ENCODE data around the gene ENDOV. TPM values are rescaled to one million over a fixed set of nuclear protein-coding genes. Genes with fewer than 3 reads are reported as not detected.

Gene ENDOV
- total RNA-seq, 1 experiment from 2014 or later: 14.1 TPM

- H3K27ac ChIP-seq (ENCODE audit: low read depth, low read length, poor library complexity, severe bottlenecking): no peak overlapping the region
- H3K4me3 ChIP-seq (ENCODE audit: low read depth, low read length, poor library complexity, severe bottlenecking): no peak overlapping the region
- H3K9me3 ChIP-seq (ENCODE audit: low read depth, low read length, poor library complexity, severe bottlenecking): no peaks in the 10 kb centered on the region
- H3K36me3 ChIP-seq (ENCODE audit: insufficient read depth, low read length, poor library complexity, severe bottlenecking): no peaks in the 10 kb centered on the region
- peaks cover 6% of the 10 kb centered on the region for H3K4me1 ChIP-seq (ENCODE audit: insufficient read depth, low read length, poor library complexity, severe bottlenecking)
- TF ChIP-seq CTCF (conservative IDR thresholded peaks at IDR 0.05; ENCODE audit: low read depth, low read length): no peak
- no peak for TF ChIP-seq EZH2 (IDR thresholded peaks at IDR 0.05; ENCODE audit: borderline replicate concordance, low read depth, low read length, poor library complexity, severe bottlenecking)
- intact Hi-C loops (cut with micrococcal nuclease; ENCODE audit: unreplicated experiment): no loop called here
- BruUV-seq (replicated peaks): no TSS peak
- ChIA-PET CTCF (no interaction called here), POLR2A (ENCODE audit: low non-redundant PET) (no interaction called here)
- H3K27me3 ChIP-seq (replicated peaks; ENCODE audit: insufficient read depth, low read depth, low read length, poor library complexity): peaks cover 7% of the 10 kb centered on the region
- DNase-seq (ENCODE audit: low spot score): no peak
Measured at GRCh38 chr17:80445007-80445725, 30.2 kb downstream of the ENDOV start.

- Histone ChIP-seq H3K4me1 (ENCODE audit: insufficient read depth, low read length, poor library complexity, severe bottlenecking) (peaks cover 6% of the 10 kb centered on the region), H3K36me3 (ENCODE audit: insufficient read depth, low read length, poor library complexity, severe bottlenecking) (no peaks in the 10 kb centered on the region), H3K27me3 (replicated peaks; ENCODE audit: insufficient read depth, low read depth, low read length, poor library complexity) (peaks cover 7% of the 10 kb centered on the region), H3K9me3 (ENCODE audit: low read depth, low read length, poor library complexity, severe bottlenecking) (no peaks in the 10 kb centered on the region), H3K27ac (ENCODE audit: low read depth, low read length, poor library complexity, severe bottlenecking) (no peak overlapping the region), H3K4me3 (ENCODE audit: low read depth, low read length, poor library complexity, severe bottlenecking) (no peak overlapping the region)
- intact Hi-C loops (cut with micrococcal nuclease; ENCODE audit: unreplicated experiment): no loop called here
- no peak for TF ChIP-seq CTCF (conservative IDR thresholded peaks at IDR 0.05; ENCODE audit: low read depth, low read length)
- no peak for TF ChIP-seq EZH2 (IDR thresholded peaks at IDR 0.05; ENCODE audit: borderline replicate concordance, low read depth, low read length, poor library complexity, severe bottlenecking)
- DNase-seq (ENCODE audit: low spot score): no peak
- ChIA-PET CTCF (no interaction called here), POLR2A (ENCODE audit: low non-redundant PET) (no interaction called here)
- no TSS peak for BruUV-seq (replicated peaks)
Measured at GRCh38 chr17:80445726-80446110, 30.8 kb downstream of the ENDOV start.

- peaks cover 7% of the 10 kb centered on the region for H3K27me3 ChIP-seq (replicated peaks; ENCODE audit: insufficient read depth, low read depth, low read length, poor library complexity)
- BruUV-seq (replicated peaks): no TSS peak
- H3K27ac ChIP-seq (ENCODE audit: low read depth, low read length, poor library complexity, severe bottlenecking): no peak overlapping the region
- ChIA-PET CTCF (no interaction called here), POLR2A (ENCODE audit: low non-redundant PET) (no interaction called here)
- H3K4me3 ChIP-seq (ENCODE audit: low read depth, low read length, poor library complexity, severe bottlenecking): no peak overlapping the region
- H3K9me3 ChIP-seq (ENCODE audit: low read depth, low read length, poor library complexity, severe bottlenecking): no peaks in the 10 kb centered on the region
- TF ChIP-seq EZH2 (IDR thresholded peaks at IDR 0.05; ENCODE audit: borderline replicate concordance, low read depth, low read length, poor library complexity, severe bottlenecking): no peak
- no peak for DNase-seq (ENCODE audit: low spot score)
- intact Hi-C loops (cut with micrococcal nuclease; ENCODE audit: unreplicated experiment): no loop called here
- H3K4me1 ChIP-seq (ENCODE audit: insufficient read depth, low read length, poor library complexity, severe bottlenecking): peaks cover 6% of the 10 kb centered on the region
- H3K36me3 ChIP-seq (ENCODE audit: insufficient read depth, low read length, poor library complexity, severe bottlenecking): no peaks in the 10 kb centered on the region
Measured at GRCh38 chr17:80446645-80447405, 31.9 kb downstream of the ENDOV start.
